Right lobe of liver (tissue), 6 donors: ENCODE data around the gene SLC26A11. TPM values are rescaled to one million over a fixed set of nuclear protein-coding genes. Genes with fewer than 3 reads are reported as not detected.
"Not testable (repeated sequence)": the region's sequence is repeated elsewhere in the genome, so short reads cannot be mapped to it uniquely, and the experiment has no call there.

Experiments
- ATAC-seq, 4 donors: fragments of 200-7000 bp; cut with Tn5 transposase; one replicate each; pipeline ENCODE4 v1.9.1; 2020; ENCODE audit warnings: mild to moderate bottlenecking in 4 of 4, moderate library complexity in 4 of 4
- DNase-seq, 3 donors: peaks; one replicate each; pipeline ENCODE4 v3.0.0-alpha.2; 2020
- H3K27ac ChIP-seq, 3 donors: fragments of 200-600 bp; one replicate each; pipeline ENCODE4 v1.8.0; 2022
- H3K27me3 ChIP-seq, 2 donors: fragments of 200-600 bp; one replicate each; pipeline ENCODE4 v1.8.0; 2022
- H3K36me3 ChIP-seq, 4 donors: fragments of 200-600 bp; sonication (generic) in 1 of 4; one replicate each; pipeline versions ENCODE4 v1.5.1 to v1.8.0; 2017 to 2022; ENCODE audit warnings: control low read depth in 1 of 4
- H3K4me1 ChIP-seq, 4 donors: fragments of 200-600 bp; sonication (generic) in 1 of 4; one replicate each; pipeline versions ENCODE4 v1.5.1 to v1.8.0; 2017 to 2022; ENCODE audit warnings: control low read depth in 1 of 4
- H3K4me3 ChIP-seq, 3 donors: fragments of 200-600 bp; one replicate each; pipeline ENCODE4 v1.8.0; 2022
- H3K9me3 ChIP-seq, 4 donors: fragments of 200-600 bp; sonication (generic) in 1 of 4; one replicate each; pipeline versions ENCODE4 v1.5.1 to v1.8.0; 2017 to 2022; ENCODE audit warnings: control low read depth in 1 of 4
- CTCF ChIP-seq, 4 donors: fragments of 200-600 bp in 3 of 4; fragments of 450-650 bp in 1 of 4; IDR thresholded peaks; one replicate each; pipeline versions ENCODE4 v1.5.1 to v1.8.0; 2016 to 2022; ENCODE audit warnings: antibody characterized with exemption in 4 of 4, mild to moderate bottlenecking in 2 of 4
- POLR2A ChIP-seq: fragments of 450-650 bp; IDR thresholded peaks from one replicate; pipeline ENCODE4 v1.6.1; 2017; ENCODE audit warnings: antibody characterized with exemption, mild to moderate bottlenecking
- WGBS: methylation state at CpG from one replicate; pipeline ENCODE4 v1.1.6; 2018; ENCODE audit warnings: low coverage, low lambda C conversion rate; ENCODE audit not compliant: insufficient coverage; ENCODE audit errors: missing lambda C conversion rate; 5-methylcytosine and 5-hydroxymethylcytosine counted together
- intact Hi-C, 2 donors: fragments of 100-400 bp; cut with DNase I; formaldehyde crosslinking; loops; one replicate each; pipeline versions ENCODE4 v1.11.2 to v1.14.1; 2022
- total RNA-seq, 6 experiments: library from RNA; depleted of rRNA in 2 of 6; stranded (reverse); fragments of >200 nt in 2 of 6; fragmentation: NEBNext Ultra II Directional in 3 of 6; extraction: Animal tissue kit (Norgen Biotek cat#: 25700) in 3 of 6; gene quantifications; one replicate each; pipeline versions ENCODE4 v1.1.0 to v1.2.4, GENCODE V29; 2016 to 2023
- donor health status: DM: no; HTN: yes; CAD: no.
- donor health status: DM: no; HTN: no; CAD: no.
- donor health status: DM: no; HTN: no; CAD: no.
- donor health status: DM: no; HTN: yes; CAD: no.
- donor health status: DM: no; HTN: yes; CAD: no.

The SLC26A11 gene
- total RNA-seq, 6 experiments from 2014 or later, result 5.8 to 9.8 (median 6.5) TPM

GRCh38 chr17:80274331-80274730, 54.1 kb downstream of the SLC26A11 start:
- no peaks in the 10 kb centered on the region for H3K27me3 ChIP-seq
- no peak overlapping the region for H3K27ac ChIP-seq
- intact Hi-C loops, result no loop called here
- H3K36me3 ChIP-seq, result peaks cover 0 to 23% (median 3%) of the 10 kb centered on the region in 4 donors
- TF ChIP-seq POLR2A (no peak), CTCF (IDR thresholded peaks at IDR 0.05) (no peak)
- no peak for ATAC-seq
- peaks cover 0 to 3% (median 0%) of the 10 kb centered on the region in 4 donors for H3K4me1 ChIP-seq
- 73% methylated on average over 4 of the region's 9 CpGs for WGBS
- no peak overlapping the region for H3K4me3 ChIP-seq
- H3K9me3 ChIP-seq, result no peaks in the 10 kb centered on the region
- no peak for DNase-seq

GRCh38 chr17:80274871-80275449, 54.7 kb downstream of the SLC26A11 start:
- Histone ChIP-seq H3K4me3 (no peak overlapping the region), H3K27ac (no peak overlapping the region), H3K4me1 (peaks cover 0 to 3% (median 0%) of the 10 kb centered on the region in 4 donors), H3K27me3 (no peaks in the 10 kb centered on the region), H3K36me3 (peaks cover 0 to 18% (median 1%) of the 10 kb centered on the region in 4 donors), H3K9me3 (no peaks in the 10 kb centered on the region)
- ATAC-seq (no peak), DNase-seq (no peak)
- intact Hi-C loops, result no loop called here
- 91% methylated on average over 4 of the region's 4 CpGs for WGBS
- TF ChIP-seq CTCF (IDR thresholded peaks at IDR 0.05), result no peak
- no peak for TF ChIP-seq POLR2A

- WGBS, result 94% methylated on average over 8 of the region's 8 CpGs
- H3K9me3 ChIP-seq, intact Hi-C loops, H3K27ac ChIP-seq, ATAC-seq, H3K27me3 ChIP-seq, H3K4me1 ChIP-seq, DNase-seq, H3K4me3 ChIP-seq: not testable (repeated sequence)
- H3K36me3 ChIP-seq, result peaks cover 0 to 16% (median 1%) of the 10 kb centered on the region in 4 donors
These were observed 55.6 kb downstream of the SLC26A11 start for GRCh38 chr17:80275857-80276256.

- Histone ChIP-seq H3K36me3 (peaks cover 0 to 19% (median 1%) of the 10 kb centered on the region in 4 donors), H3K27ac (peak overlapping the region in 1 of 3 donors; percentile 8), H3K4me1 (no peaks in the 10 kb centered on the region), H3K9me3 (no peaks in the 10 kb centered on the region), H3K27me3 (no peaks in the 10 kb centered on the region), H3K4me3 (no peak overlapping the region)
- intact Hi-C loops, result no loop called here
- ATAC-seq (peak; percentile 59 to 70 (median 64)), DNase-seq (peak in 2 of 3 donors; percentile 35 to 57)
- no peak for TF ChIP-seq CTCF (IDR thresholded peaks at IDR 0.05)
- TF ChIP-seq POLR2A, result no peak
- WGBS, result 44% methylated on average over 4 of the region's 34 CpGs
These were observed 57.8 kb downstream of the SLC26A11 start for GRCh38 chr17:80277751-80278671.

GRCh38 chr17:80279895-80280294, 59.7 kb downstream of the SLC26A11 start:
- Histone ChIP-seq H3K27ac (no peak overlapping the region), H3K4me3 (no peak overlapping the region), H3K36me3 (peaks cover 0 to 6% (median 3%) of the 10 kb centered on the region in 4 donors), H3K9me3 (no peaks in the 10 kb centered on the region), H3K4me1 (no peaks in the 10 kb centered on the region), H3K27me3 (no peaks in the 10 kb centered on the region)
- peak in 2 of 4 donors; percentile 75 to 89 for ATAC-seq
- TF ChIP-seq CTCF (IDR thresholded peaks at IDR 0.05), result no peak
- intact Hi-C loops, result no loop called here
- peak in 1 of 3 donors; percentile 76 for DNase-seq
- WGBS, result 69% methylated on average over 8 of the region's 14 CpGs
